ENCODE measurements around the gene NXPE2. TPM values are rescaled to one million over a fixed set of nuclear protein-coding genes. Genes with fewer than 3 reads are reported as not detected.

NXPE2 gene
- polyA plus RNA-seq, 3 donors = not detected

GRCh38 chr11:114683007-114683406, 4.7 kb downstream of the NXPE2 start:
- Mint-ChIP-seq H3K4me3 (no peak overlapping the region), H3K27ac (no peak overlapping the region), H3K4me1 (no peaks in the 10 kb centered on the region), H3K27me3 (ENCODE audit: low read depth in 3 of 3) (peaks cover 0 to 1% (median 0%) of the 10 kb centered on the region in 3 donors), H3K36me3 (no peaks in the 10 kb centered on the region), H3K9me3 (peaks cover 2 to 14% (median 10%) of the 10 kb centered on the region in 7 donors)
- Histone ChIP-seq H3K4me2 (replicated peaks; ENCODE audit: extremely low read depth, low read length, poor library complexity, severe bottlenecking) (no peak overlapping the region), H3K79me2 (ENCODE audit: insufficient read depth, low read length) (no peaks in the 10 kb centered on the region), H3K9ac (ENCODE audit: insufficient read depth, low read length, poor library complexity, severe bottlenecking) (no peak overlapping the region), H3K9me3 (replicated peaks in 1 of 2; ENCODE audit: control insufficient read depth in 1 of 2, insufficient read depth in 1 of 2, low read length in 2 of 2) (peaks cover 3 to 9% of the 10 kb centered on the region in 2 donors), H3K4me3 (replicated peaks in 1 of 3; ENCODE audit: low read depth in 2 of 3, low read length in 3 of 3) (no peak overlapping the region), H2AFZ (ENCODE audit: insufficient read depth, low read depth, low read length, poor library complexity, severe bottlenecking) (no peak overlapping the region), H3K36me3 (replicated peaks in 1 of 2; ENCODE audit: control insufficient read depth in 1 of 2, insufficient read depth in 2 of 2, low read length in 2 of 2) (no peaks in the 10 kb centered on the region), H3K27ac (ENCODE audit: low read depth in 1 of 2, low read length in 2 of 2) (no peak overlapping the region), H4K20me1 (ENCODE audit: insufficient read depth, low read length) (no peaks in the 10 kb centered on the region), H3K27me3 (ENCODE audit: control insufficient read depth in 2 of 2, insufficient read depth in 2 of 2, low read length in 2 of 2) (no peaks in the 10 kb centered on the region), H3K4me1 (ENCODE audit: control insufficient read depth in 1 of 2, insufficient read depth in 2 of 2, low read length in 2 of 2) (no peaks in the 10 kb centered on the region)
- no CpG with 5 or more reads among the region's 1 CpG for WGBS (ENCODE audit: insufficient coverage)
- intact Hi-C loops (cut with micrococcal nuclease) = no loop called here
- no peak for DNase-seq
- TF ChIP-seq, protein P1, sequence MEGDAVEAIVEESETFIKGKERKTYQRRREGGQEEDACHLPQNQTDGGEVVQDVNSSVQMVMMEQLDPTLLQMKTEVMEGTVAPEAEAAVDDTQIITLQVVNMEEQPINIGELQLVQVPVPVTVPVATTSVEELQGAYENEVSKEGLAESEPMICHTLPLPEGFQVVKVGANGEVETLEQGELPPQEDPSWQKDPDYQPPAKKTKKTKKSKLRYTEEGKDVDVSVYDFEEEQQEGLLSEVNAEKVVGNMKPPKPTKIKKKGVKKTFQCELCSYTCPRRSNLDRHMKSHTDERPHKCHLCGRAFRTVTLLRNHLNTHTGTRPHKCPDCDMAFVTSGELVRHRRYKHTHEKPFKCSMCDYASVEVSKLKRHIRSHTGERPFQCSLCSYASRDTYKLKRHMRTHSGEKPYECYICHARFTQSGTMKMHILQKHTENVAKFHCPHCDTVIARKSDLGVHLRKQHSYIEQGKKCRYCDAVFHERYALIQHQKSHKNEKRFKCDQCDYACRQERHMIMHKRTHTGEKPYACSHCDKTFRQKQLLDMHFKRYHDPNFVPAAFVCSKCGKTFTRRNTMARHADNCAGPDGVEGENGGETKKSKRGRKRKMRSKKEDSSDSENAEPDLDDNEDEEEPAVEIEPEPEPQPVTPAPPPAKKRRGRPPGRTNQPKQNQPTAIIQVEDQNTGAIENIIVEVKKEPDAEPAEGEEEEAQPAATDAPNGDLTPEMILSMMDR (IDR thresholded peaks at IDR 0.05) = no peak

GRCh38 chr11:114684636-114685035, 6.3 kb downstream of the NXPE2 start:
- H3K36me3 Mint-ChIP-seq = no peaks in the 10 kb centered on the region
- peaks cover 2 to 14% (median 10%) of the 10 kb centered on the region in 7 donors for H3K9me3 Mint-ChIP-seq
- Histone ChIP-seq H3K36me3 (replicated peaks in 1 of 2; ENCODE audit: control insufficient read depth in 1 of 2, insufficient read depth in 2 of 2, low read length in 2 of 2) (no peaks in the 10 kb centered on the region), H3K79me2 (ENCODE audit: insufficient read depth, low read length) (no peaks in the 10 kb centered on the region), H2AFZ (ENCODE audit: insufficient read depth, low read depth, low read length, poor library complexity, severe bottlenecking) (no peak overlapping the region), H3K27me3 (ENCODE audit: control insufficient read depth in 2 of 2, insufficient read depth in 2 of 2, low read length in 2 of 2) (no peaks in the 10 kb centered on the region), H3K9ac (ENCODE audit: insufficient read depth, low read length, poor library complexity, severe bottlenecking) (no peak overlapping the region), H4K20me1 (ENCODE audit: insufficient read depth, low read length) (no peaks in the 10 kb centered on the region), H3K4me2 (replicated peaks; ENCODE audit: extremely low read depth, low read length, poor library complexity, severe bottlenecking) (no peak overlapping the region), H3K9me3 (replicated peaks in 1 of 2; ENCODE audit: control insufficient read depth in 1 of 2, insufficient read depth in 1 of 2, low read length in 2 of 2) (peaks cover 3 to 9% of the 10 kb centered on the region in 2 donors), H3K27ac (ENCODE audit: low read depth in 1 of 2, low read length in 2 of 2) (no peak overlapping the region), H3K4me1 (ENCODE audit: control insufficient read depth in 1 of 2, insufficient read depth in 2 of 2, low read length in 2 of 2) (no peaks in the 10 kb centered on the region), H3K4me3 (replicated peaks in 1 of 3; ENCODE audit: low read depth in 2 of 3, low read length in 3 of 3) (no peak overlapping the region)
- TF ChIP-seq, protein P1 (IDR thresholded peaks at IDR 0.05) = no peak
- no peak overlapping the region for H3K27ac Mint-ChIP-seq
- intact Hi-C loops (cut with micrococcal nuclease) = no loop called here
- no peak for DNase-seq
- H3K4me1 Mint-ChIP-seq = no peaks in the 10 kb centered on the region
- H3K4me3 Mint-ChIP-seq = no peak overlapping the region
- H3K27me3 Mint-ChIP-seq (ENCODE audit: low read depth in 3 of 3) = peaks cover 0 to 1% (median 0%) of the 10 kb centered on the region in 3 donors
